GM23338 (cell line): ENCODE results near the gene ERC1. TPM values are rescaled to one million over a fixed set of nuclear protein-coding genes. Genes with fewer than 3 reads are reported as not detected.

Experiments
- ATAC-seq: fragments of 200-7000 bp; cut with Tn5 transposase; 3 replicates; pipeline ENCODE4 v1.9.1; 2020
- DNase-seq: peaks from one replicate; pipeline ENCODE4 v3.0.0-alpha.2; 2015; ENCODE audit warnings: low spot score
- H2AFZ ChIP-seq: fragments of 200-600 bp; sonication (generic); 2 replicates; pipeline ENCODE4 v1.8.0; 2016; ENCODE audit warnings: antibody characterized with exemption, mild to moderate bottlenecking, moderate library complexity
- H3F3A ChIP-seq: fragments of 200-600 bp; sonication (generic); replicated peaks from 2 replicates; pipeline ENCODE4 v1.8.0; 2017; ENCODE audit warnings: antibody characterized with exemption, mixed run types, low read depth
- H3K27ac ChIP-seq: fragments of 200-600 bp; sonication (generic); 2 replicates; pipeline ENCODE4 v1.6.1; 2016; ENCODE audit warnings: low read depth
- H3K27me3 ChIP-seq: fragments of 200-600 bp; sonication (generic); 2 replicates; pipeline ENCODE4 v1.8.0; 2016; ENCODE audit warnings: mild to moderate bottlenecking, mixed run types, moderate library complexity; ENCODE audit not compliant: insufficient read depth
- H3K36me3 ChIP-seq: fragments of 200-600 bp; sonication (generic); 2 replicates; pipeline ENCODE4 v1.8.0; 2016; ENCODE audit warnings: mild to moderate bottlenecking; ENCODE audit not compliant: insufficient read depth
- H3K4me1 ChIP-seq: fragments of 200-600 bp; sonication (generic); 2 replicates; pipeline ENCODE4 v1.8.0; 2016; ENCODE audit warnings: mild to moderate bottlenecking, moderate library complexity; ENCODE audit not compliant: insufficient read depth
- H3K4me2 ChIP-seq: fragments of 200-600 bp; sonication (generic); 2 replicates; pipeline ENCODE4 v1.7.1; 2017; ENCODE audit warnings: mixed run types
- H3K4me3 ChIP-seq: fragments of 200-600 bp; sonication (generic); 2 replicates; pipeline ENCODE4 v1.6.1; 2016; ENCODE audit warnings: mixed run types
- H3K79me2 ChIP-seq: fragments of 200-600 bp; sonication (generic); replicated peaks from 2 replicates; pipeline ENCODE4 v1.8.0; 2017; ENCODE audit warnings: mild to moderate bottlenecking; ENCODE audit not compliant: insufficient read depth
- H3K9me2 ChIP-seq: fragments of 200-600 bp; sonication (generic); 2 replicates; pipeline ENCODE4 v1.8.0; 2017; ENCODE audit not compliant: insufficient read depth
- H4K20me1 ChIP-seq: fragments of 200-600 bp; sonication (generic); replicated peaks from 2 replicates; pipeline ENCODE4 v1.8.0; 2017; ENCODE audit warnings: mild to moderate bottlenecking; ENCODE audit not compliant: insufficient read depth
- H3K27ac Mint-ChIP-seq: 2 replicates; pipeline ENCODE4 v1.8.0; 2020; ENCODE audit warnings: inconsistent platforms, mild to moderate bottlenecking, moderate library complexity, mixed read lengths
- H3K27me3 Mint-ChIP-seq: 3 replicates; pipeline ENCODE4 v1.8.0; 2022; ENCODE audit warnings: low read depth, mild to moderate bottlenecking, moderate library complexity, mixed read lengths, inconsistent platforms; ENCODE audit not compliant: insufficient read depth, poor library complexity
- H3K36me3 Mint-ChIP-seq: 3 replicates; pipeline ENCODE4 v1.8.0; 2021; ENCODE audit warnings: low read depth, mild to moderate bottlenecking, inconsistent platforms, moderate library complexity, mixed read lengths
- H3K4me1 Mint-ChIP-seq: 3 replicates; pipeline ENCODE4 v1.8.0; 2020; ENCODE audit warnings: mild to moderate bottlenecking, inconsistent platforms, mixed read lengths
- H3K4me3 Mint-ChIP-seq: 3 replicates; pipeline ENCODE4 v1.8.0; 2021; ENCODE audit warnings: moderate library complexity, mild to moderate bottlenecking, inconsistent platforms, mixed read lengths
- H3K9me3 Mint-ChIP-seq: 3 replicates; pipeline ENCODE4 v1.8.0; 2020; ENCODE audit warnings: moderate library complexity, mild to moderate bottlenecking, inconsistent platforms, mixed read lengths
- CREB1 ChIP-seq: fragments of 250-450 bp; sonication (Bioruptor Pico); IDR thresholded peaks from 2 replicates; pipeline ENCODE4 v1.5.0; 2020; ENCODE audit warnings: low read depth, mild to moderate bottlenecking, moderate library complexity
- EZH2phosphoT487 ChIP-seq: fragments of 200-600 bp; sonication (generic); IDR thresholded peaks from one replicate; pipeline ENCODE4 v1.8.1; 2018; ENCODE audit warnings: antibody characterized with exemption; ENCODE audit not compliant: unreplicated experiment
- JUNB ChIP-seq: IDR thresholded peaks from one replicate; pipeline ENCODE4 v1.6.1; 2016; ENCODE audit warnings: antibody characterized with exemption; ENCODE audit not compliant: unreplicated experiment
- POLR2AphosphoS5 ChIP-seq: IDR thresholded peaks from 2 replicates; pipeline ENCODE4 v1.6.1; 2016; ENCODE audit warnings: antibody characterized with exemption, low read depth
- REST ChIP-seq: IDR thresholded peaks from one replicate; pipeline ENCODE4 v1.6.1; 2018; ENCODE audit warnings: antibody characterized with exemption; ENCODE audit not compliant: unreplicated experiment
- STAT1 ChIP-seq: IDR thresholded peaks from one replicate; pipeline ENCODE4 v1.6.1; 2016; ENCODE audit warnings: antibody characterized with exemption; ENCODE audit not compliant: unreplicated experiment
- ZNF114 ChIP-seq: fragments of 250-450 bp; sonication (Bioruptor Pico); IDR thresholded peaks from 2 replicates; pipeline ENCODE4 v1.5.0; 2020; ENCODE audit warnings: mild to moderate bottlenecking, moderate library complexity
- ZNF331 ChIP-seq: fragments of 250-450 bp; sonication (Bioruptor Pico); IDR thresholded peaks from 2 replicates; pipeline ENCODE4 v1.5.0; 2020; ENCODE audit warnings: low read depth, mild to moderate bottlenecking, moderate library complexity
- ZNF462 ChIP-seq: fragments of 250-450 bp; sonication (Bioruptor Pico); IDR thresholded peaks from 2 replicates; pipeline ENCODE4 v1.5.0; 2020; ENCODE audit warnings: mild to moderate bottlenecking, moderate library complexity
- polyA plus RNA-seq: library from polyadenylated mRNA; unstranded; fragments of >200 nt; fragmentation: Nextera tagmentation; extraction: Ambion mirVana; gene quantifications from 2 replicates; pipeline ENCODE4 v1.2.1, GENCODE V29; 2016
- total RNA-seq: library from RNA; depleted of rRNA; stranded (reverse); fragments of >200 nt; shearing (Covaris generic); gene quantifications from 2 replicates; pipeline ENCODE4 v1.2.3, GENCODE V29; 2014

The ERC1 gene
- total and polyA plus RNA-seq, 2 experiments from 2014 or later, result 28.1 to 35.3 TPM

- Histone ChIP-seq H3K4me1 (no peaks in the 10 kb centered on the region), H3K27me3 (no peaks in the 10 kb centered on the region), H3K36me3 (no peaks in the 10 kb centered on the region), H3K4me2 (no peak overlapping the region), H4K20me1 (no peaks in the 10 kb centered on the region), H3F3A (no peaks in the 10 kb centered on the region), H3K4me3 (no peak overlapping the region), H3K9me2 (no peaks in the 10 kb centered on the region), H2AFZ (no peak overlapping the region), H3K79me2 (no peaks in the 10 kb centered on the region), H3K27ac (no peak overlapping the region)
- no peak overlapping the region for H3K27ac Mint-ChIP-seq
- H3K27me3 Mint-ChIP-seq, result peaks cover 2% of the 10 kb centered on the region
- H3K4me3 Mint-ChIP-seq, result no peak overlapping the region
- no peak for DNase-seq
- no peaks in the 10 kb centered on the region for H3K36me3 Mint-ChIP-seq
- H3K4me1 Mint-ChIP-seq, result no peaks in the 10 kb centered on the region; the same call in 2 of the 3 replicates
- TF ChIP-seq JUNB (no peak), STAT1 (no peak), ZNF331 (no peak), EZH2phosphoT487 (no peak), REST (no peak), POLR2AphosphoS5 (no peak), CREB1 (CRISPR knock-in tag) (no peak), ZNF462 (CRISPR knock-in tag) (no peak), ZNF114 (CRISPR knock-in tag) (no peak)
- H3K9me3 Mint-ChIP-seq, result no peaks in the 10 kb centered on the region
- no peak for ATAC-seq
These were observed 315.8 kb downstream of the ERC1 start for GRCh38 chr12:1306817-1307216.
